Measurements from ENCODE around the gene MAPKAP1.

The MAPKAP1 gene

GRCh38 chr9:125549465-125549871, 157.5 kb downstream of the MAPKAP1 start:
- TF ChIP-seq GATA2 (IDR thresholded peaks at IDR 0.05; ENCODE audit: low read depth, low read length): no peak

- TF ChIP-seq GATA3 (IDR thresholded peaks at IDR 0.05; ENCODE audit: low read depth, low read length) (no peak), GATA2 (IDR thresholded peaks at IDR 0.05; ENCODE audit: low read depth, low read length) (no peak)
These were observed 158.0 kb downstream of the MAPKAP1 start for GRCh38 chr9:125549039-125549438.

- TF ChIP-seq GATA3 (IDR thresholded peaks at IDR 0.05; ENCODE audit: low read depth, low read length): no peak
- TF ChIP-seq GATA2 (IDR thresholded peaks at IDR 0.05; ENCODE audit: low read depth, low read length): no peak
These were observed 158.9 kb downstream of the MAPKAP1 start for GRCh38 chr9:125548141-125548540.

GRCh38 chr9:125547368-125547767, 159.6 kb downstream of the MAPKAP1 start:
- no peak for TF ChIP-seq GATA3 (IDR thresholded peaks at IDR 0.05; ENCODE audit: low read depth, low read length)
- TF ChIP-seq GATA2 (IDR thresholded peaks at IDR 0.05; ENCODE audit: low read depth, low read length): no peak

- TF ChIP-seq GATA3 (IDR thresholded peaks at IDR 0.05; ENCODE audit: low read depth, low read length) (no peak), GATA2 (IDR thresholded peaks at IDR 0.05; ENCODE audit: low read depth, low read length) (no peak)
These were observed 161.2 kb downstream of the MAPKAP1 start for GRCh38 chr9:125545845-125546244.

- TF ChIP-seq GATA2 (IDR thresholded peaks at IDR 0.05; ENCODE audit: low read depth, low read length): no peak
- no peak for TF ChIP-seq GATA3 (IDR thresholded peaks at IDR 0.05; ENCODE audit: low read depth, low read length)
These were observed 161.9 kb downstream of the MAPKAP1 start for GRCh38 chr9:125544988-125545651.

GRCh38 chr9:125544484-125544883, 162.5 kb downstream of the MAPKAP1 start:
- TF ChIP-seq GATA3 (IDR thresholded peaks at IDR 0.05; ENCODE audit: low read depth, low read length): no peak
- no peak for TF ChIP-seq GATA2 (IDR thresholded peaks at IDR 0.05; ENCODE audit: low read depth, low read length)

- TF ChIP-seq GATA3 (IDR thresholded peaks at IDR 0.05; ENCODE audit: low read depth, low read length): peak; percentile 73
- peak; percentile 95 for TF ChIP-seq GATA2 (IDR thresholded peaks at IDR 0.05; ENCODE audit: low read depth, low read length)
These were observed 165.2 kb downstream of the MAPKAP1 start for GRCh38 chr9:125541840-125542243.

GRCh38 chr9:125540497-125540896, 166.5 kb downstream of the MAPKAP1 start:
- no peak for TF ChIP-seq GATA2 (IDR thresholded peaks at IDR 0.05; ENCODE audit: low read depth, low read length)
- no peak for TF ChIP-seq GATA3 (IDR thresholded peaks at IDR 0.05; ENCODE audit: low read depth, low read length)

GRCh38 chr9:125538092-125538473, 168.9 kb downstream of the MAPKAP1 start:
- TF ChIP-seq GATA2 (IDR thresholded peaks at IDR 0.05; ENCODE audit: low read depth, low read length) (no peak), GATA3 (IDR thresholded peaks at IDR 0.05; ENCODE audit: low read depth, low read length) (no peak)

- no peak for TF ChIP-seq GATA2 (IDR thresholded peaks at IDR 0.05; ENCODE audit: low read depth, low read length)
- no peak for TF ChIP-seq GATA3 (IDR thresholded peaks at IDR 0.05; ENCODE audit: low read depth, low read length)
These were observed 169.4 kb downstream of the MAPKAP1 start for GRCh38 chr9:125537442-125538091.

- no peak for TF ChIP-seq GATA2 (IDR thresholded peaks at IDR 0.05; ENCODE audit: low read depth, low read length)
- no peak for TF ChIP-seq GATA3 (IDR thresholded peaks at IDR 0.05; ENCODE audit: low read depth, low read length)
These were observed 170.2 kb downstream of the MAPKAP1 start for GRCh38 chr9:125536776-125537175.

- no peak for TF ChIP-seq GATA3 (IDR thresholded peaks at IDR 0.05; ENCODE audit: low read depth, low read length)
- TF ChIP-seq GATA2 (IDR thresholded peaks at IDR 0.05; ENCODE audit: low read depth, low read length): peak; percentile 58
These were observed 170.7 kb downstream of the MAPKAP1 start for GRCh38 chr9:125536167-125536772.

GRCh38 chr9:125534971-125535701, 171.9 kb downstream of the MAPKAP1 start:
- TF ChIP-seq GATA3 (IDR thresholded peaks at IDR 0.05; ENCODE audit: low read depth, low read length) (no peak), GATA2 (IDR thresholded peaks at IDR 0.05; ENCODE audit: low read depth, low read length) (no peak)

Data from SH-SY5Y (cell line).